ENCODE results near the gene SUPT5H.
A peak's percentile ranks its signal among the peaks of the same experiment; 100 is the strongest.

The SUPT5H gene

DNA sequence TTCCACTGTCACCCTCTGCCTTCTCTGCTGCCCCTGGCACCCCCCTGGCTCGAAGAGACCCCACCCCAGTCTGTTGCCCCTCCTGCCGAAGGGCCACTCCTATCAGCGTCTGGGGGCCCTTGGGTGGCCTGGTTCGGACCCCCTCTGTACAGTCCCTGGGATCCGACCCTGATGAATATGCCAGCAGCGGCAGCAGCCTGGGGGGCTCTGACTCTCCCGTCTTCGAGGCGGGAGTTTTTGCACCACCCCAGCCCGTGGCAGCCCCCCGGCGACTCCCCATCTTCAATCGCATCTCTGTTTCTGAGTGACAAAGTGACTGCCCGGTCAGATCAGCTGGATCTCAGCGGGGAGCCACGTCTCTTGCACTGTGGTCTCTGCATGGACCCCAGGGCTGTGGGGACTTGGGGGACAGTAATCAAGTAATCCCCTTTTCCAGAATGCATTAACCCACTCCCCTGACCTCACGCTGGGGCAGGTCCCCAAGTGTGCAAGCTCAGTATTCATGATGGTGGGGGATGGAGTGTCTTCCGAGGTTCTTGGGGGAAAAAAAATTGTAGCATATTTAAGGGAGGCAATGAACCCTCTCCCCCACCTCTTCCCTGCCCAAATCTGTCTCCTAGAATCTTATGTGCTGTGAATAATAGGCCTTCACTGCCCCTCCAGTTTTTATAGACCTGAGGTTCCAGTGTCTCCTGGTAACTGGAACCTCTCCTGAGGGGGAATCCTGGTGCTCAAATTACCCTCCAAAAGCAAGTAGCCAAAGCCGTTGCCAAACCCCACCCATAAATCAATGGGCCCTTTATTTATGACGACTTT, 36.8 kb upstream of the SUPT5H start:
- DNase-seq (ENCODE audit: extremely low read depth in 1 of 2, low read depth in 1 of 2) = no peak

DNA sequence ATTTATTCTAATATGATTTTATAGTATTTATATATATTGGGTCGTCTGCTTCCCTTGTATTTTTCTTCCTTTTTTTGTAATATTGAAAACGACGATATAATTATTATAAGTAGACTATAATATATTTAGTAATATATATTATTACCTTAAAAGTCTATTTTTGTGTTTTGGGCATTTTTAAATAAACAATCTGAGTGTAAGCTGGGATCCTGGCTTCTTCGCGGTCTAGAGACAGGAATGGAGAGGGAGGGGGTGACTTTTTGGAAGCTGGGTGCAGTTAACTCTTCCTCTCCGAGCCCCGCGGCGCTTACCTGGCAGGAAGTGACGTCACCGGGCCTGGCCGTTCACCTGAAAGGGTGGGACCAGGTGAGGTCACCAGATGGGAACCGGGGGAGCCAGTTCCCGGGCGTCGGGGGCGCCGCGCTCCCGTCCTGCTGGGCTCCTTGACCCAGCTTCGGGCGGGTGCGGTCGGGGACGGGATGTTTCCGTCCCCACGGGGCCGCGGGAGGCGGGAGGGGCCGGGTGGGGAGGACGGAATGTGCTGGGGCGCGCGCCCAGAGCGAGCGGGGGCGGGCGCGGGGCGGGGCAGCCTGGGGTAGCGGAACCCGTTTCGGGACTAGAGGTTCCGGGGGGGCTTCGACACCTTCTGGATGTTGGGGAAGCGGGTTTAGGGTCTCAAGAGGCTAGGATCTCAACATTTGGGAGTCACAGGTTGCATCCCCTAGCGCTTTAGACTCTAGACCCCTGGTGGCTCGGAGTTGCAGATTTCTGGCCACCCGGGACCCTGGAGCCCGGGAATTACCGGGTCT, 36.0 kb upstream of the SUPT5H start:
- DNase-seq (ENCODE audit: extremely low read depth in 1 of 2, low read depth in 1 of 2) = peak in 1 of 2 donors; percentile 84

DNA sequence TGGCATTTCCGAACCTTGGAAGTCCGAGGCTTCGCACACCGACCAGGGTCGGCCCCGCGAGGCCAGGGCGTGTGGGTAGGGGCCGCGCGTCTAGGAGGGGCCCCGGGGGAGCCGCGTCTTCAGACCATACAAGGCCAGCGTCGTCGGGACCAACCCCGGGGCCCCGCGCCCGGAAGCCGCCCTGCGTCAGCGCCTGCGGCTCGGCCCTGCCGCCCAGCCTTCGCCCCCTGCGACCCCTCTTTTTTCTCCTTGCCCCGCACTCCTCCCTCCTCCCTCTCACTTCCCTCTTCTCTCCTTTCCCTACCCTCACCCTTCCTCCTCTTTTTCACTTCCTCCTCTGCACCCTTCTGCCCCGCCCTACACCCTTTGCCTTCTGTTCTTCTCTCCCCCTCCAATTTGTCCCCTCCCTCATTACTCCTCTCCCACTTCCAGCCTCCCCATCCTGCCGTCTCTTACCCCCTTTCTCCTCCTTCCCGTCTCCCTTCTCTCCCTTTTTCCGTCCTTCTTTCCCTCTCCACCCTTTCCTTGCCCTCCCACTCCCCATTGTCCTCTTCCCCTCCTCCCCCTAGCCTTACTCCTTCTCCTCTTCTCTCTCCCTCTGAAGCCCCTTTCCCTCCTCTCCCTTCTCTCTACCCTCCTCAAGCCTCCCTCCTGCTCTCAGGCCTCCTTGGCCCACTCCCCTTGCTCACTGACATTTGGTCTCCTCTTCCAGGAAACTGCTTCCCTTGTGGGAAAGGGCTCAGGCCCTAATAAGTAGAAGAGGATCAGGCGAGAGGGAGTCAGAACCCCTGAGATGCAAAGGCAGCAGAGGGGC, 35.2 kb upstream of the SUPT5H start:
- no peak for DNase-seq (ENCODE audit: extremely low read depth in 1 of 2, low read depth in 1 of 2)

DNA sequence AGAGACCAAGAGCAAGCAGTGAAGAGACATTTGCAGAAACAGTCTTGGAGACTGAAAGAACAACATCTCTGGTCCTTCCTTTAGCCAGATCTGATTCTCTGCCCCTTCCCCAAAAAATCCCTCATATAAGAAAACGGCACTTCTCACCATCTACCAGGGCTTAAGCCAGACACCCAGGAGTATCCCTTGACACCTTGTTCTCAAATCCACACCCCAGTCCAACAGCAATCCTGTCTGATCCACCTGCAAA, 34.6 kb upstream of the SUPT5H start:
- no peak for DNase-seq (ENCODE audit: extremely low read depth in 1 of 2, low read depth in 1 of 2)

DNA sequence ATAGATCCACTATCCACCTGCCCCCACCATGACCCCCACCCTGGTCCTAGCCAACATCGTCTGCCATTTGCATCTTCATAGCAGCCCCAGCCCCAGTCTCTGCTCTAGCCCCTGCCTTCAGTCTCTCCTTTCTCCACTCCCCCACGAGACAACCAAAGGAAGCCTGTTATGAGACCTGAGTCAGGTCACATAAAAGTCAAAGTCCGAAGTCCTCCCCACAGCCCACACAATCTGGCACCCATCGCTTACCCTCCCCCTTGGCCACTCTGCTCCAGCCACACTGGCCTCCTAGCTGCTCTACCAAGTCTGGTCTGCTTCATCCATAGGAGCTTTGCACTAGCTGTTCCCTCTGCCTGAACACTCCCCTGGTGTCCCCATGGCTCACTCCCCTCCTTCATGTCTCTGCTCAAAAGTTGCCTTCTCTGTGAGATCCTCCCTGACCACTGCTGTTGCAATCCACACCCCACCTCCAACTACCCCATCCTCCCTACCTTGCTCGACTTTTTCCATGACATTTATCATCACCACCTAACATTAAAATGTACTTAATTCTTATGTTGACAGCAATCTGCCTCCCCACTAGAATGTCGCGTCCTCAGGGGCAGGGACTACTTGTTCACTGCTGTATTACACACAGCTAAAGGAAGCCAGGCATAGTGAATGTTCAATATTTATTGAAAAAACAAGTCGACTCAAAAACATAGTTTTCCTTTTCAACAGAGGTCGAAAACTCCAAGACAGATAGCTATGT, 34.1 kb upstream of the SUPT5H start:
- no peak for DNase-seq (ENCODE audit: extremely low read depth in 1 of 2, low read depth in 1 of 2)

DNA sequence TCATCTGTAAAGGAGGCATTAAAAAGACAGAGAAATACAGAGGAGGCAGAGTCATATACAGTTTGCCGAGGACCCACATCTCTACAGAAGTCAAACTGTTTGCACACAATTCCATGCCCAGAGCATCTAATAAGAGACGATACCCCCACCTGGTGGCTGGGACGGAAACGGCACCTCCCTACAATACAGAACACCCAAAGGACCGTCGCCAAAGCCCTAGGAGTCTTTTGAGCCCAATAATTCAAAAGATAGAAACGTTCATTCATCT, 33.6 kb upstream of the SUPT5H start:
- peak; percentile 67 to 85 for DNase-seq (ENCODE audit: extremely low read depth in 1 of 2, low read depth in 1 of 2)

DNA sequence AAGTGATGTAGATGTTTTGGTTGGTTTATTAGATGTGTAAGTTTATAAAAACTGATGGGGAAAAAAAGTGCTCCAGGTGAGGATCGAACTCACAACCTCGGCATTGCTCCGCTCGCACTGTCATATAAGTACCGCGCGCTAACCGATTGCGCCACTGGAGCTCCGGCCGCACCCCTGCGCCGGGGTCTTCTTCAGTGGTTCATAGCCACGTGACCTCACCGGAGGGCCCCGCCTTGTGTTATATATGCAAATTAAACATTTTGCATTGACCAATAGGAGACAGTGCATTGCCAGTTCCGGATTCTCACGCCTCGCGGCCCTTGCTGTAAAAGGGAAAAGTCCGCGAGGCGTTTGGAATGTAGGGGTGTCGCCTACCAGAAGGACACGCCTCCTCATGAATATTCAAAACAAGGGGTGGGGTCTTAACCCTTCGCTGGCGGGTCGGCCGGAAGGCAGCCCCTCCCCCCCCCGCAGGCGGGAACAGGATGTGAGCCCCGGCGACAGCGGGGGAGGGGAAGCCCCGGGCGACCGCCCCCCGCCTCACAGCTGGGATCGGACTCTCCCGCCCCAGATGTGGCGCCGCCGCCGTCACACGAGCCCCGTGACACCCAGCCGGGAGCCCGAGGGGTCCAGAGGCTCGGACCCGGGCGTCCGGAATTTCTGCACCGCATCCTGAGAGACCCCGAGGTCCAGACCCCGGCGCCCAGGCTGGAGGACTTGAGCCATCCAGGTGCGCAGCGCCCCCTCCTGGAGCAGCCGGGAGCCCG, 33.1 kb upstream of the SUPT5H start, which contains the start of gene PLEKHG2:
TSS of gene PLEKHG2 (plus strand) at position 570 of the 767 bp plus-strand sequence. CDS start 1,418 bp downstream, outside the sequence.
- DNase-seq (ENCODE audit: extremely low read depth in 1 of 2, low read depth in 1 of 2) = peak; percentile 90 to 95

DNA sequence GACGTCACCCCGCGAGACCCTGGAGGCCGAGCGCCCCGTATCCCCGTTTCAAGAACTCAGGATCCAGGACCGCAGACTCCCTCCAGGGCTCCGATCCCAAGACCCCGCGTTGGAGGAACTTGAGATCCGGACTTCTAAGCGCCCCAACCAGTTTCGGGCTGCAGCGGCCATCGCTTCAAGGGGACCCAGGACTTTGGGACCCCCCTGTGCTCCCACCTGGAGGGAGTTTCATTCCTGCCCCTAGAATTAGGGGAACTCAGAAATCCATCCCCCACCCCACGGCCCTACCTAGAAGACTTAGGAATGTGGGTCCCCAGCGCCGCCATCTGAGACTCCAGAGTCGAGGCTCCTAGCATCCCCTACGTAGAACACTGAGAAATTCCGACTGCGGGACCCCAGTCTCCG, 32.5 kb upstream of the SUPT5H start:
- no peak for DNase-seq (ENCODE audit: extremely low read depth in 1 of 2, low read depth in 1 of 2)

DNA sequence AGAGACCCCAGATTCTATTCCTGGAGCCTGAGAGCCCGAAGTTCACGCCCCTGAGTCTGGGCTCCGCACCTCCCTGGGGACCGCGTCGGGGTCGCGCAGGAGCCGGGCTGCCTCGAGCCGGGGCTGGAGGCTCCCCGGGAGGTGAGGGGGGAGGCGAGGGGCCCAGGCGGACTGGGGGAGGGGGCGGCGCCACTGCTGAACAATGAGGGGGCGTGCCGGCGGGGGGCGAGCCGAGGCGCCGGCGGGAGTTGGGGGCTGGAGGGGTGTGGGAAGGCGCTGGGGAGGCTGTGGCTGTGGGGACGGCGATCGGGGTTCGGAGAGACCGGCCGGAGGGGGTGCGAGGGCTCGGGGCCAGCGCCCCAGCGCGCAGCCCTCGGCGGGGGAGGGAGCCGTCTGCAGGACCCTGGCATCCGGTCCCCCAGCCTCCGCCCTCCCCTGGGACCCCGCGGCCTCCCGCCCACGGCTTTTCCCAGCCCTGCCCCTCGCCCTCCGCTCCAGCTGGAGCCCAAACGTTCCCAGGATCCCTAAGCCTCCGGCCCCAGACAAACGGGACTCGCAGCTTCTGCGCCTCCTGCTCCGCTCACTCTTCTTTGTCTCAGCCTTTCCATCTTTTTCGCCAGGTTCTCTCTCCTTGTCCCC, 32.0 kb upstream of the SUPT5H start:
- DNase-seq (ENCODE audit: extremely low read depth in 1 of 2, low read depth in 1 of 2) = no peak

DNA sequence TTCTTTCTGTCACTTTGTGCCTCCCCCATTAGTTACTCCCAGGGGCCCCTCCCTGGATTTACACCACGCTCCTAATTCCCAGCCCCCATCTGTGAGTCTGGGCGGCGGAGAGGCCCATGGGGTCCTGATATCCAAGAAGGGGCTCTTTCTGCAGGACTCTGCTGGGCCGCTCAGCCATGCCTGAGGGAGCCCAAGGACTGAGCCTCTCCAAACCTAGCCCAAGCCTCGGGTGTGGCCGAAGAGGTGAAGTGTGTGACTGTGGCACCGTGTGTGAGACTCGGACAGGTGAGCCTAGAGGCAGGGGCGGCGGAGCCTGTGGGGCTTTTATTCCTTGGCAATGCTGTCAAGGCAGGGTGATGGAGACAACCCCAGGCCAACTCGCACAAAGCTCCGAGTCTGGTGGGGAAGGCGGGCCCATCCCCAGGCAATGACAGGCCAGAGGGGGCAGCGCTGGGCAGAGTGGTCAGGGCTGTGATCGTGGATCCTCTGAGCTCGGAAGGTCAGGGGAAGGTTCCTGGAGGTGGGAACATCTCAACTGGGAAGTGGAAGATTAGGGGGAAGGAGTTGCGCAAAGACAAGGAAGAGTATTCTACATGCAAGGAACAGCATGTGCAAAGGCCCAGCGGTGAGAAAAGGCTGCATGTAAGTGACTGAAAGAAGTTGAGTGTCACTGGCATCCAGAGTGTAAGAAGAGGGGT, 31.3 kb upstream of the SUPT5H start:
- DNase-seq (ENCODE audit: extremely low read depth in 1 of 2, low read depth in 1 of 2) = no peak

DNA sequence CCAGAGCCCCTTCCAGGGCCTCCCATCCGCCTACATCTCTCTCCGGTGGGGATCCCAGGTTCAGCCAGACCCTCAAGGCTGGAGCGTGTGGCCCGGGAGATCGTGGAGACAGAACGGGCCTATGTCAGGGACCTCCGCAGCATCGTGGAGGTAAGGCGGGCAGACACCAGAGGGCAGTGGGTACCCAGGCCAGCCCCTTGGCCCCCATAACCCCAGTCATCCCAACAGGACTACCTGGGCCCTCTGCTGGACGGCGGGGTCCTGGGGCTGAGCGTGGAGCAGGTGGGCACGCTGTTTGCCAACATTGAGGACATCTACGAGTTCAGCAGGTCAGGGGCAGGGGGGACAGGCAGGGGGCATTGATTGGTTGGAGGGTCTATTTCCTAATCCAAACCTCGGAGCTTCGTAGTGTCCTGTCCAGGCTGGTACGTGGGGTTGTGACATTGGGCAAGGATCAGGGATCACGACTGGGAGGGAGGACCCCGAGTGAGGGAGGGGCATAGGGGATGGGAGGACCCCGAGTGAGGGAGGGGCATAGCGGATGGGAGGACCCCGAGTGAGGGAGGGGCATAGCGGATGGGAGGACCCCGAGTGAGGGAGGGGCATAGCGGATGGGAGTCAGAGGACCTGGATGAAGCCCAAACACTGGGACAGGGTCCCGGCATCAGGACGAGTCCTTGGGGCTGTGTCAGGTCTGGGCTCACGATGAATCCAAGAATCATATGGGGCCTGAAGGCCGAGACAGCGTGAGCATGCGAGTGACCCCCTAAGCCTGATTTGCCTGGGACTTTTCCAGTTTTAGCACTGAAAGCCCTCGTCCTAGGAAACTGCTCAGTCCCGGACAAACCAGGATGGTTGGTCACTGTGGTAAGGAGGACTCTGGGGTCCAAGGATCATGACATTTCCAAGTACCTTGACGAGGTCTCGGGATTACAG, 30.0 kb upstream of the SUPT5H start:
- DNase-seq (ENCODE audit: extremely low read depth in 1 of 2, low read depth in 1 of 2) = no peak

DNA sequence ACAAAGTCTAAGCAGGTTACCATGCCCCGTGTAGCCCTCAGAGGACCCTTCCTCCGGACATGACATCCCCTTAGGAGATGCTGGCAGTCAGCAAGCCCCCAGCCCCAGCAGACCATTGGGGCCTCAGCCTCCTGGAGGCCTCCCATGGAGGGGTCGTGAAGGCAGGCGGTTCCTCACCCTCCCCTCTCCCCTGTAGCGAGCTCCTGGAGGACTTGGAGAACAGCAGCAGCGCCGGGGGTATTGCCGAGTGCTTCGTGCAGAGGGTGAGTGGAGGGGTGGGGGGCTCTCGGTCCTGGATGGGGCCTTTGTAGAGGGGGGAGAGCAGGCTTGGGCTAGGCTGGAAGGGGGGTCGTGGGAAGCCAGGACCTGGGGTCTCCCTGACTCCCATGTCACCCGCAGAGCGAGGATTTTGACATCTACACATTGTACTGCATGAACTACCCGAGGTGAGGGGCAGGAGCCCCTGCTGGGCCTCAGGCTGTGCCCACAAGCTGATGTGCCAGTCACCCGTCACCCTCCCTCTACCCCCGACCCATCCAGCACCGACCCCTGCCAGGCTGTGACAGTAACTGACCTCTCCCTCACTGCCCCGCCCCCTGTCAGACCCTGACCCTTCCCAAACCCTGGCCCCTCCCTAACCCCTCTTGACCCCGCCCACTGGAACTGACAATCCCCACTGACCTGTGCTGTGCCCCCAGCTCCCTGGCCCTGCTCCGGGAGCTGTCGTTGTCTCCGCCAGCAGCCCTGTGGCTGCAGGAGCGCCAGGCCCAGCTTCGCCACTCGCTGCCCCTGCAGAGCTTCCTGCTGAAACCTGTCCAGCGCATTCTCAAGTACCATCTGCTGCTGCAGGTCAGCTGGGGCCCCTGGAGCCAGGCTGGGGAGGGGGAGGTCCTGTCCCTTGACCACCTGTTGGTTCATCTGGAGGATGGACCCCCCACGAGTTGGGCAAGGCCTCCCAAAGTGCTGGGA, 28.9 kb upstream of the SUPT5H start:
- DNase-seq (ENCODE audit: extremely low read depth in 1 of 2, low read depth in 1 of 2) = no peak

DNA sequence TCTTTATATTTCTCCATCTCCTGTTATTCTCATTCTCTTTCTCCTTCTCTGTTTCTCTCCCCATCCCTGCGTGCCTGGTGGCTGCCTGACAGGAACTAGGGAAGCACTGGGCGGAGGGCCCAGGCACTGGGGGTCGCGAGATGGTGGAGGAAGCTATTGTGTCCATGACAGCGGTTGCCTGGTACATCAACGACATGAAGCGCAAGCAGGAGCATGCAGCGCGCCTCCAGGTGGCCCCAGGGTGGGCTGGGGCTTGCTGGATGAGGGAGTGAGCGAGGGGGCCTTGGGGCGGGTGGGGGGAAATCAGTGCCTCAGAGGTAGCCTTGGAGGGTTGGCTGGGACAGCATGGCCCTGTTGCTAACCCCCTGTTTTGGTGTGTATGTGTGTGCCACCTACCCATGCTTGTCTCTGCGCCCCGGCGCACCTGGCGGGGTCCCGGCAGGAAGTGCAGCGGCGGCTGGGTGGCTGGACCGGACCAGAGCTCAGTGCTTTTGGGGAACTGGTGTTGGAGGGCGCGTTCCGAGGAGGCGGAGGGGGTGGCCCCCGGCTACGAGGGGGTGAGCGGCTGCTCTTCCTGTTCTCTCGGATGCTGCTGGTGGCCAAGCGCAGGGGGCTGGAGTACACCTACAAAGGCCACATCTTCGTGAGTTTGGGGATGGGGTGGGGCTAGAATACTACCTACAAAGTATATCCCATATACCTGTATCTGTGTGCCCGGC, 27.8 kb upstream of the SUPT5H start:
- no peak for DNase-seq (ENCODE audit: extremely low read depth in 1 of 2, low read depth in 1 of 2)

DNA sequence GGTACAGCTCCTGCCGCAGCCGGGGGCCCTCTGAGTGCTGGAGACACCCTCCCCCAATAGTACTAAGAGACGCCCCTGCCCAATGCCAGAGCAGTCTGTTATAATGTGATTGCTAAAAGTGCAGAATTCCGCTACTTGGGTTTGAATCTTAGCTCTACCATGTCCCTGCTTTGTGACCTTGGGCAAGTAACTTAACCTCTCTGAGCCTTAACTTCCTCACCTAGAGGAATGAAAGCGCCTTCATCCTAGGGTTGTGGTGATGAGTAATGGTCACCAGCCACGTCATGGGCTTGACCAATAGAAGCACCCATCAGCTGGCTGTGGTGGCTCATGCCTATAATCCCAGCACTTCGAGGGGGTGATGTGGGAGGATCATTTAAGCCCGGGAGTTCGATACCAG, 26.4 kb upstream of the SUPT5H start:
- no peak for DNase-seq (ENCODE audit: extremely low read depth in 1 of 2, low read depth in 1 of 2)

DNA sequence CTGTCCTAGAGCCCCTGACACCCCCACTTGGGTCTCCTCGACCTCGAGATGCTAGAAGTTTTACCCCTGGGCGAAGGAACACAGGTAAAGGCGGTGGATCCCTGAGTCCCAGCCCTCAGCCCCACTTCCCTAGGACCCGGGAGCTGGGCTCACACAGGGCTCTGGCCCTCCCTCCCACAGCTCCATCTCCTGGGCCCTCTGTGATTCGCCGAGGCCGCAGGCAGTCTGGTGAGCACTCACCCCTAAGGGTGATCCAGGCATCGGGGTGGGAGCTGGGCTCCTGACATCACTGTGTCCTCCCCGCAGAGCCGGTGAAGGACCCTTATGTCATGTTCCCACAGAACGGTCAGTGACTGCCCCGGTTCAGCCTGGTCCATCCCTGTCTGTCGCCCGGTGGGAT, 24.6 kb upstream of the SUPT5H start:
- DNase-seq (ENCODE audit: extremely low read depth in 1 of 2, low read depth in 1 of 2) = no peak

DNA sequence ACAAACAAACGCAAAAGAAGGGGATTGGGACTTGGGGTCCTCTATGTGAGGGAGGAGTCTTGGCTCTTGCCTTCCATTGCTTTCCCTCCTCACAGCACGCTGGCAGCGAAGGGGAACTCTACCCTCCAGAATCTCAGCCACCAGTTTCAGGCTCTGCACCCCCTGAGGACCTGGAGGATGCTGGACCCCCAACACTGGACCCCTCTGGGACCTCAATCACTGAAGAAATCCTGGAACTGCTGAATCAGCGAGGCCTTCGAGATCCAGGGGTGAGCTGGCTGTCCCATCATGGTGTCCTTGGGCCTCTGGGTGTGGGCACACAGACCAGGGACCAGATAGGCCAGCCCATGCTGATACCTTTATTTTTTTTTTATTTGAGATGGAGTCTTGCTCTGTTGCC, 23.4 kb upstream of the SUPT5H start:
- DNase-seq (ENCODE audit: extremely low read depth in 1 of 2, low read depth in 1 of 2) = no peak

Measured in stimulated activated CD8-positive, alpha-beta memory T cell treated with anti-CD3 and anti-CD28 coated beads, Interleukin-7, amount 100 ng/mL, for 48 hours (primary cell).